ENCODE results near the gene RABL2B.
A peak's percentile ranks its signal among the peaks of the same experiment; 100 is the strongest.
"Not testable (repeated sequence)": the region's sequence is repeated elsewhere in the genome, so short reads cannot be mapped to it uniquely, and the experiment has no call there.

Gene RABL2B

GRCh38 chr22:50783033-50783879, at the start of gene RABL2B:
Gene RABL2B (minus strand): TSS chr22:50783636. CDS start chr22:50782294, 1,342 bp downstream.
- DNase-seq (ENCODE audit: low spot score): peak; percentile 87

- DNase-seq (ENCODE audit: low spot score): not testable (repeated sequence)
Measured at GRCh38 chr22:50786936-50787335, 3.5 kb upstream of the RABL2B start.

GRCh38 chr22:50785289-50785688, 1.9 kb upstream of the RABL2B start:
- DNase-seq (ENCODE audit: low spot score): peak; percentile 40

- not testable (repeated sequence) for DNase-seq (ENCODE audit: low spot score)
Measured at GRCh38 chr22:50783880-50784276, 442 bp upstream of the RABL2B start.

GRCh38 chr22:50782253-50782652, 1.2 kb downstream of the RABL2B start:
- DNase-seq (ENCODE audit: low spot score): not testable (repeated sequence)

- not testable (repeated sequence) for DNase-seq (ENCODE audit: low spot score)
Measured at GRCh38 chr22:50780244-50780643, 3.2 kb downstream of the RABL2B start.

- not testable (repeated sequence) for DNase-seq (ENCODE audit: low spot score)
Measured at GRCh38 chr22:50777631-50778030, 5.8 kb downstream of the RABL2B start.

- peak; percentile 6 for DNase-seq (ENCODE audit: low spot score)
Measured at GRCh38 chr22:50775132-50775531, 8.3 kb downstream of the RABL2B start.

GRCh38 chr22:50764288-50764687, 19.1 kb downstream of the RABL2B start:
- DNase-seq (ENCODE audit: low spot score): not testable (repeated sequence)

- not testable (repeated sequence) for DNase-seq (ENCODE audit: low spot score)
Measured at GRCh38 chr22:50761829-50762228, 21.6 kb downstream of the RABL2B start.

GRCh38 chr22:50759597-50760341, 23.7 kb downstream of the RABL2B start:
- DNase-seq (ENCODE audit: low spot score): not testable (repeated sequence)

GRCh38 chr22:50756949-50757491, 26.4 kb downstream of the RABL2B start:
- DNase-seq (ENCODE audit: low spot score): not testable (repeated sequence)

- not testable (repeated sequence) for DNase-seq (ENCODE audit: low spot score)
Measured at GRCh38 chr22:50756406-50756805, 27.0 kb downstream of the RABL2B start.

- DNase-seq (ENCODE audit: low spot score): not testable (repeated sequence)
Measured at GRCh38 chr22:50755251-50755650, 28.2 kb downstream of the RABL2B start.

GRCh38 chr22:50749302-50750074, 33.9 kb downstream of the RABL2B start:
- DNase-seq (ENCODE audit: low spot score): not testable (repeated sequence)

GRCh38 chr22:50748630-50749029, 34.8 kb downstream of the RABL2B start:
- not testable (repeated sequence) for DNase-seq (ENCODE audit: low spot score)

- DNase-seq (ENCODE audit: low spot score): not testable (repeated sequence)
Measured at GRCh38 chr22:50747521-50747920, 35.9 kb downstream of the RABL2B start.

- not testable (repeated sequence) for DNase-seq (ENCODE audit: low spot score)
Measured at GRCh38 chr22:50744424-50744823, 39.0 kb downstream of the RABL2B start.

GRCh38 chr22:50740714-50741113, 42.7 kb downstream of the RABL2B start:
- DNase-seq (ENCODE audit: low spot score): not testable (repeated sequence)

- DNase-seq (ENCODE audit: low spot score): no peak
Measured at GRCh38 chr22:50739894-50740293, 43.5 kb downstream of the RABL2B start.

GRCh38 chr22:50739279-50739691, 44.2 kb downstream of the RABL2B start:
- DNase-seq (ENCODE audit: low spot score): no peak

Measured in Ammon's horn (tissue), 1 donor.